ENCODE measurements around the gene RILPL2. TPM values are rescaled to one million over a fixed set of nuclear protein-coding genes. Genes with fewer than 3 reads are reported as not detected.
"Not testable (repeated sequence)": the region's sequence is repeated elsewhere in the genome, so short reads cannot be mapped to it uniquely, and the experiment has no call there.

RILPL2 gene
- 5.0 and 7.4 TPM in 2 replicates for total RNA-seq (2014; rRNA removed; shearing (Covaris generic))

- in situ Hi-C loops (cut with HindIII; ENCODE audit: low sequenced_read_pairs): no loop called here
These were observed at the start of gene RILPL2 for GRCh38 chr12:123436017-123436964. Gene RILPL2 (minus strand): TSS chr12:123436684. CDS start chr12:123436420, 264 bp downstream.

GRCh38 chr12:123485756-123486155 is 49.3 kb upstream of the RILPL2 start:
- in situ Hi-C loops (cut with HindIII; ENCODE audit: low sequenced_read_pairs): no loop called here

More at GRCh38 chr12:123436017-123436964, at the start of gene RILPL2:
- DNase-seq (ENCODE audit: low spot score): peak; percentile 69

GRCh38 chr12:123483602-123484248 is 47.2 kb upstream of the RILPL2 start:
- in situ Hi-C loops (cut with HindIII; ENCODE audit: low sequenced_read_pairs): no loop called here
- no peak for DNase-seq (ENCODE audit: low spot score)

More at GRCh38 chr12:123485756-123486155, 49.3 kb upstream of the RILPL2 start:
- DNase-seq (ENCODE audit: low spot score): no peak

- in situ Hi-C loops (cut with HindIII; ENCODE audit: low sequenced_read_pairs): no loop called here
- DNase-seq (ENCODE audit: low spot score): no peak
These were observed 46.4 kb upstream of the RILPL2 start for GRCh38 chr12:123482876-123483275.

GRCh38 chr12:123481251-123481650 is 44.8 kb upstream of the RILPL2 start:
- in situ Hi-C loops (cut with HindIII; ENCODE audit: low sequenced_read_pairs); DNase-seq (ENCODE audit: low spot score): not testable (repeated sequence)

- in situ Hi-C loops (cut with HindIII; ENCODE audit: low sequenced_read_pairs): no loop called here
- DNase-seq (ENCODE audit: low spot score): peak; percentile 13
These were observed 43.1 kb upstream of the RILPL2 start for GRCh38 chr12:123479442-123480180.

- in situ Hi-C loops (cut with HindIII; ENCODE audit: low sequenced_read_pairs): no loop called here
- no peak for DNase-seq (ENCODE audit: low spot score)
These were observed 42.3 kb upstream of the RILPL2 start for GRCh38 chr12:123478762-123479161.

GRCh38 chr12:123478069-123478468 is 41.6 kb upstream of the RILPL2 start:
- in situ Hi-C loops (cut with HindIII; ENCODE audit: low sequenced_read_pairs): no loop called here
- no peak for DNase-seq (ENCODE audit: low spot score)

- in situ Hi-C loops (cut with HindIII; ENCODE audit: low sequenced_read_pairs): no loop called here
- no peak for DNase-seq (ENCODE audit: low spot score)
These were observed 38.8 kb upstream of the RILPL2 start for GRCh38 chr12:123475246-123475703.

- in situ Hi-C loops (cut with HindIII; ENCODE audit: low sequenced_read_pairs): no loop called here
- no peak for DNase-seq (ENCODE audit: low spot score)
These were observed 38.2 kb upstream of the RILPL2 start for GRCh38 chr12:123474485-123475245.

- DNase-seq (ENCODE audit: low spot score): no peak
- in situ Hi-C loops (cut with HindIII; ENCODE audit: low sequenced_read_pairs): no loop called here
These were observed 36.0 kb upstream of the RILPL2 start for GRCh38 chr12:123472438-123472849.

GRCh38 chr12:123471374-123472068 is 35.0 kb upstream of the RILPL2 start:
- peak; percentile 22 for DNase-seq (ENCODE audit: low spot score)
- in situ Hi-C loops (cut with HindIII; ENCODE audit: low sequenced_read_pairs): no loop called here

- DNase-seq (ENCODE audit: low spot score): no peak
- in situ Hi-C loops (cut with HindIII; ENCODE audit: low sequenced_read_pairs): no loop called here
These were observed 33.5 kb upstream of the RILPL2 start for GRCh38 chr12:123469978-123470377.

GRCh38 chr12:123468786-123469185 is 32.3 kb upstream of the RILPL2 start:
- in situ Hi-C loops (cut with HindIII; ENCODE audit: low sequenced_read_pairs): no loop called here
- DNase-seq (ENCODE audit: low spot score): peak; percentile 49

- DNase-seq (ENCODE audit: low spot score): no peak
- in situ Hi-C loops (cut with HindIII; ENCODE audit: low sequenced_read_pairs): no loop called here
These were observed 28.6 kb upstream of the RILPL2 start for GRCh38 chr12:123465084-123465483.

GRCh38 chr12:123463174-123463573 is 26.7 kb upstream of the RILPL2 start:
- DNase-seq (ENCODE audit: low spot score); in situ Hi-C loops (cut with HindIII; ENCODE audit: low sequenced_read_pairs): not testable (repeated sequence)

GRCh38 chr12:123457980-123458779 is 21.7 kb upstream of the RILPL2 start, which contains the start of gene SNRNP35:
Gene SNRNP35 (plus strand): TSS chr12:123458139. CDS start chr12:123465541, 7,402 bp downstream.
- peak; percentile 83 for DNase-seq (ENCODE audit: low spot score)
- in situ Hi-C loops (cut with HindIII; ENCODE audit: low sequenced_read_pairs): no loop called here

All from G401 (cell line).